ENCODE measurements around the gene PHACTR3. TPM values are rescaled to one million over a fixed set of nuclear protein-coding genes. Genes with fewer than 3 reads are reported as not detected.

PHACTR3 gene
- total RNA-seq, 2 donors from 2014 or later = not detected

DNA sequence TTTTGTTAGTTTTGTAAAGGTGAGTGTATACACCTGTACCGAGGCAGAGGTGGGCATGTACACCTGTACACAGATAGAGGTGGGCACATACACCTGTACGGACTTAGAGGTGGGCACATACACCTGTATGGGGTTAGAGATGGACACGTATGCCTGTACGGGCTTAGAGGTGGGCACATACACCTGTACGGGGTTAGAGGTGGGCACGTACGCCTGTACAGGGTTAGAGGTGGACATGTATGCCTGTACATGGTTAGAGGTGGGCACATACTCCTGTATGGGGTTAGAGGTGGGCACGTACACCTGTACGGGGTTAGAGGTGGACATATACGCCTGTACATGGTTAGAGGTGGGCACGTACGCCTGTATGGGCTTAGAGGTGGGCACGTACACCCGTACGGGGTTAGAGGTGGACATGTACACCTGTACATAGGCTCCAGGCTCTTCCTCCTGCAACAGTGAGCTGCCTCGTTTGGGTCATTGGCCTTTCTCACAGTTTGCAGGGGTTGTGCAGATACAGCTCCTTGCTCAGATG is 63.7 kb downstream of the PHACTR3 start:
- Histone ChIP-seq H3K9me3 (no peaks in the 10 kb centered on the region), H3K27me3 (replicated peaks; ENCODE audit: insufficient read depth) (no peaks in the 10 kb centered on the region), H3K36me3 (no peaks in the 10 kb centered on the region), H3K27ac (no peak overlapping the region), H3K4me1 (ENCODE audit: control insufficient read depth in 1 of 2, low read depth in 2 of 2) (no peaks in the 10 kb centered on the region), H3K4me3 (no peak overlapping the region)
- DNase-seq (ENCODE audit: low spot score) (no peak), ATAC-seq (ENCODE audit: insufficient number of reproducible peaks, low FRiP score, low read depth) (no peak)
- TF ChIP-seq, protein P1, sequence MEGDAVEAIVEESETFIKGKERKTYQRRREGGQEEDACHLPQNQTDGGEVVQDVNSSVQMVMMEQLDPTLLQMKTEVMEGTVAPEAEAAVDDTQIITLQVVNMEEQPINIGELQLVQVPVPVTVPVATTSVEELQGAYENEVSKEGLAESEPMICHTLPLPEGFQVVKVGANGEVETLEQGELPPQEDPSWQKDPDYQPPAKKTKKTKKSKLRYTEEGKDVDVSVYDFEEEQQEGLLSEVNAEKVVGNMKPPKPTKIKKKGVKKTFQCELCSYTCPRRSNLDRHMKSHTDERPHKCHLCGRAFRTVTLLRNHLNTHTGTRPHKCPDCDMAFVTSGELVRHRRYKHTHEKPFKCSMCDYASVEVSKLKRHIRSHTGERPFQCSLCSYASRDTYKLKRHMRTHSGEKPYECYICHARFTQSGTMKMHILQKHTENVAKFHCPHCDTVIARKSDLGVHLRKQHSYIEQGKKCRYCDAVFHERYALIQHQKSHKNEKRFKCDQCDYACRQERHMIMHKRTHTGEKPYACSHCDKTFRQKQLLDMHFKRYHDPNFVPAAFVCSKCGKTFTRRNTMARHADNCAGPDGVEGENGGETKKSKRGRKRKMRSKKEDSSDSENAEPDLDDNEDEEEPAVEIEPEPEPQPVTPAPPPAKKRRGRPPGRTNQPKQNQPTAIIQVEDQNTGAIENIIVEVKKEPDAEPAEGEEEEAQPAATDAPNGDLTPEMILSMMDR (IDR thresholded peaks at IDR 0.05) = no peak

DNA sequence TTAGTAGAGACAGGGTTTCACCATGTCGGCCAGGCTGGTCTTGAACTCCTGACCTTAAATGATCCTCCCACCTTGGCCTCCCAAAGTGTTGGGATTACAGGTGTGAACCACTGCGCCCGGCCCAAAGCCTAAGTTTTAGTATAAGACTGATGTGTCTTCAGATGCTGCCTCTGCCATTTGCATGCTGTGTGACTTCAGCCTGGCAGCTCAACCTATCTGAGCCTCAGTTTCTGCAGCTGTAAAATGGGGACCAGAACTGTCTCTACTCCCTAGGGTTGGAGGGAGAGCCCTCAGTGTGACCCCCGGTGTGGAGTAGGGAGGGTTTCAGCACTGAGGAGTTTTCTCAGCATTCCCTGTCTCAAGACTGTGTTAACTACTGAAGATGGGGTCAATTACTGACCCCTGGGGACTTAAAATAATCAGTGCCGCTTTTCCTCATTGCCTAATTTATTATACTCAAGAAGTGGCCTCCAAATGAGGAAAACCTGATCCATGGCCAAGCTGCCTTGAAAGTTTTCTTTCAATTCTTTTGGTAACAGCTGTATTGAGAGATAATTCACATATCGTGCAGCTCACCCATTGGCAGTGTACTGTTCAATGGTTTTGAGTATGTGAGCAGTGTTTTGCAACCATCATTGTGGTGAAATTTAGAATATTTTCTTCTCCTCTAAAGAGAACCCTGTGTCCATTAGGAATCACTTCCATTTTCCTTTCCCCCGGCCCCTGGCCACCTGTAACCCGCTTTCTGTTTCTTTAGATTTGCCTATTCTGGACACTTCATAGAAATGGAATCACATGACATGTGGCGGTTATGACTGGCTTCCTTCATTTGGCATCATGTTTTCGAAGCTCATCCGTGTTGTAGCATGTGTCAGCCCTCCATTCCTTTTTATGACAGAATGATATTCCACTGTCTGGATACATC is 64.8 kb downstream of the PHACTR3 start:
- no peak for ATAC-seq (ENCODE audit: insufficient number of reproducible peaks, low FRiP score, low read depth)
- H3K4me3 ChIP-seq = no peak overlapping the region
- no peaks in the 10 kb centered on the region for H3K27me3 ChIP-seq (replicated peaks; ENCODE audit: insufficient read depth)
- no peak overlapping the region for H3K27ac ChIP-seq
- H3K36me3 ChIP-seq = no peaks in the 10 kb centered on the region
- H3K4me1 ChIP-seq (ENCODE audit: control insufficient read depth in 1 of 2, low read depth in 2 of 2) = no peaks in the 10 kb centered on the region
- TF ChIP-seq, protein P1 (IDR thresholded peaks at IDR 0.05) = no peak
- no peak for DNase-seq (ENCODE audit: low spot score)
- no peaks in the 10 kb centered on the region for H3K9me3 ChIP-seq

DNA sequence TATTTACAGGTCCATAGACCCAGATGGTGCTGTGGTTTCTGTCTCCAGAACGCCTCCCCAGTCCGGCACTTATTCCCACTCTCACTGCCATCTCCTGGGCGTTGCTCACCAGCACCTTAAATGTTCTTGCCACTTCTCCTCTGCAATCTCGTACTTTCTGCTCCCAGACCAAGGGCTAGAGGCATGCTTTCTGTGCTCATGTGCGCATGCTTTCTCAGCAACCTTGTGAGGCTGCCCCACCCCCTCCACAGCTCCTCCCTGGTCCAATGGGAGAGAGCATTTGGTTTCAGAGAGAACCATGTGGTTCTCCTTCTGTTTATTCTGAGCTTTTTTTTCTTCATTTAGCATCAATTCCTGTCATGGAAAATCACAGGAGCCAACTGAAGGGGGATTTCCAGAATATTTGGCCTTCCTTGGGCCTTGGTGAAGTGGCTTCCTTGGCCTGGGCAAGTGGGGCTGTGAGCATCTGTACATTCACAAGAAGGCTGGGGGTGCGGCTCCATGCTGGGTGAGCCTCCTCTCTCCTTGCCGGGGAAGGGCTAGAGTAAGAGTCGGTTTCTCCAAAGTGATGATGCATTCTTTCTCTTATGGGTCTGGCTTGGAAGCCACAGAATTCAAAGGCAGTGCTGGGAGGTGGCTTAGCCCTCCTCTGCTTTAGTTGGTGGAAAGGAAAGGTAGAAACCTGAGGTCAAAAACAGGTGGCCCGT is 66.6 kb downstream of the PHACTR3 start:
- ATAC-seq (ENCODE audit: insufficient number of reproducible peaks, low FRiP score, low read depth) (no peak), DNase-seq (ENCODE audit: low spot score) (no peak)
- Histone ChIP-seq H3K36me3 (no peaks in the 10 kb centered on the region), H3K27ac (no peak overlapping the region), H3K4me1 (ENCODE audit: control insufficient read depth in 1 of 2, low read depth in 2 of 2) (no peaks in the 10 kb centered on the region), H3K9me3 (no peaks in the 10 kb centered on the region), H3K27me3 (replicated peaks; ENCODE audit: insufficient read depth) (no peaks in the 10 kb centered on the region), H3K4me3 (no peak overlapping the region)
- TF ChIP-seq, protein P1 (IDR thresholded peaks at IDR 0.05) = no peak

DNA sequence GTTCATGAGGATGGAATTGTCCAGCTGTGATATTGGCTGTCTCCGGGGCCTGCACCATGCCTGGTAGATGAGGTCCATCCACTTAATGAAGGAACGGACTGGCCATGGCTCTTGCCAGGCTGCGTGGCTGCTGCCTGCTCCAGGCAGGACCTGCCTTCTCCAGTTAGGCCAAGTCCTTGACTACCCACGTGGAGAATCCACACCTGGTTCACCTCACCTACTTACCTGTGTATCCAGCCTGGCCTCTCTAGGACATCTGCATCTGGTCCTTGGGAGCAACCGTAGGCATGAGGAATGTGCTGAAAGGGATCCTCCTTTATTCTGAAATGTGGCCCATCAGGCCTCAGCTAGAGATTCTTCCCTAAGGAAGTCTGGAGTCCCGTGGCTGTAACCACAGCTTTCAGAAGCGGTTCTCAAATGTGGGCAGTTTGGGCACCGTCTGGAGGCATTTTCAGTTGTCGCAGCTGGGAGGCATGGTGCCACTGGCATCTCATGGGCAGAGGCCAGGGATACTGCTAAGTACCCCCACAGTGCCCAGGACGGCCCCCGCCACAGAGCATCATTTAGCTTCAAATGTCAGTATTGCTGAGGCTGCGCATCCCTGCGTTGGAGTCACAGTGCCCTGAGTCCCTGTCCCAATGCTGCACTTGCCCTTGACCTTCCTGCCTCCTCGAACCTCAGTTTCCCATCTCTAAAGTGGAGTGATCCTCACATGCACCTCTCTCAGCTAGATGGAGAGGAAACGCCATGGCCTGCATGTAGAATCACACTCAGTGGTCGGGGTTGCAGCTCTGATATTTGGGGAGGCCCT is 67.5 kb downstream of the PHACTR3 start:
- TF ChIP-seq, protein P1 (IDR thresholded peaks at IDR 0.05) = no peak
- no peak overlapping the region for H3K4me3 ChIP-seq
- DNase-seq (ENCODE audit: low spot score) = no peak
- H3K9me3 ChIP-seq = no peaks in the 10 kb centered on the region
- H3K36me3 ChIP-seq = no peaks in the 10 kb centered on the region
- H3K4me1 ChIP-seq (ENCODE audit: control insufficient read depth in 1 of 2, low read depth in 2 of 2) = no peaks in the 10 kb centered on the region
- no peak for ATAC-seq (ENCODE audit: insufficient number of reproducible peaks, low FRiP score, low read depth)
- H3K27ac ChIP-seq = no peak overlapping the region
- no peaks in the 10 kb centered on the region for H3K27me3 ChIP-seq (replicated peaks; ENCODE audit: insufficient read depth)
